Body of pancreas (tissue), 4 donors: ENCODE data around the gene SCG5.

ENCODE experiments used
- CTCF ChIP-seq, 7 experiments: fragments of 450-650 bp in 4 of 7; fragments of 200-600 bp in 3 of 7; sonication (generic) in 3 of 7; IDR thresholded peaks; one replicate each; pipeline ENCODE4 v1.5.1; 2016 to 2019; ENCODE audit warnings: antibody characterized with exemption in 7 of 7
- POLR2A ChIP-seq, 3 donors: fragments of 450-650 bp; IDR thresholded peaks; one replicate each; pipeline ENCODE4 v1.6.1; 2016; ENCODE audit warnings: antibody characterized with exemption in 3 of 3, mild to moderate bottlenecking in 2 of 3

- no peak for TF ChIP-seq CTCF (IDR thresholded peaks at IDR 0.05)
- no peak for TF ChIP-seq POLR2A (IDR thresholded peaks at IDR 0.05)
These were observed 57.4 kb downstream of the SCG5 start for GRCh38 chr15:32698773-32699390.
